Colonic mucosa (tissue), 4 donors: Measurements from ENCODE around the gene DGLUCY. TPM values are rescaled to one million over a fixed set of nuclear protein-coding genes. Genes with fewer than 3 reads are reported as not detected.

Source experiments
- DNase-seq: peaks from one replicate; pipeline ENCODE4 v3.0.0-alpha.2; 2020
- H3K27ac ChIP-seq: fragments of 200-600 bp; one replicate; pipeline ENCODE4 v1.8.0; 2021
- H3K27me3 ChIP-seq: fragments of 200-600 bp; one replicate; pipeline ENCODE4 v1.8.0; 2021
- H3K36me3 ChIP-seq: fragments of 200-600 bp; one replicate; pipeline ENCODE4 v1.8.0; 2021
- H3K4me1 ChIP-seq: fragments of 200-600 bp; one replicate; pipeline ENCODE4 v1.8.0; 2021; ENCODE audit warnings: mild to moderate bottlenecking
- H3K4me3 ChIP-seq: fragments of 200-600 bp; one replicate; pipeline ENCODE4 v1.8.0; 2021
- H3K9ac ChIP-seq, 2 donors: one replicate each; pipeline ENCODE4 v1.7.0; 2013; ENCODE audit warnings: control low read depth in 2 of 2, low read depth in 2 of 2, low read length in 2 of 2
- H3K9me3 ChIP-seq: fragments of 200-600 bp; one replicate; pipeline ENCODE4 v1.8.0; 2021
- CTCF ChIP-seq: fragments of 200-600 bp; IDR thresholded peaks from one replicate; pipeline ENCODE4 v1.8.0; 2022; ENCODE audit warnings: antibody characterized with exemption, mild to moderate bottlenecking
- intact Hi-C: fragments of 100-400 bp; cut with DNase I; formaldehyde crosslinking; loops from one replicate; pipeline ENCODE4 v1.14.1; 2022
- total RNA-seq, 2 donors: library from RNA; stranded (reverse); fragmentation: NEBNext Ultra II Directional in 1 of 2; extraction: Animal tissue kit (Norgen Biotek cat#: 25700) in 1 of 2; gene quantifications; one replicate each; pipeline ENCODE4 v1.2.1, GENCODE V29; 2021
- donor health status: healthy.
- donor health status: DM: no; HTN: no; CAD: no.
- donor health status: DM: no; HTN: no; CAD: no.

Gene DGLUCY
- 100 to 1,000 TPM in 1 of 2 donors, 10 to 100 TPM in 1; 67.3 to 105 TPM for total RNA-seq

- peak within 1 kb of the TSS; percentile 93 to 99 for H3K9ac ChIP-seq
- H3K4me3 ChIP-seq = peak within 1 kb of the TSS; percentile 47
- intact Hi-C loops = no loop called here
- no peaks in the 10 kb centered on the region for H3K9me3 ChIP-seq
- H3K27ac ChIP-seq = peak within 1 kb of the TSS; percentile 97
- no peaks in the 10 kb centered on the region for H3K27me3 ChIP-seq
- TF ChIP-seq CTCF = no peak
- H3K4me1 ChIP-seq = peaks cover 19% of the 10 kb centered on the region
- no peaks in the 10 kb centered on the region for H3K36me3 ChIP-seq
- DNase-seq = peak; percentile 87
These were observed at the start of gene DGLUCY for GRCh38 chr14:91113829-91114078. TSS of gene DGLUCY (plus strand) at chr14:91114073. CDS start at chr14:91160295, 46,222 bp downstream.

DNA sequence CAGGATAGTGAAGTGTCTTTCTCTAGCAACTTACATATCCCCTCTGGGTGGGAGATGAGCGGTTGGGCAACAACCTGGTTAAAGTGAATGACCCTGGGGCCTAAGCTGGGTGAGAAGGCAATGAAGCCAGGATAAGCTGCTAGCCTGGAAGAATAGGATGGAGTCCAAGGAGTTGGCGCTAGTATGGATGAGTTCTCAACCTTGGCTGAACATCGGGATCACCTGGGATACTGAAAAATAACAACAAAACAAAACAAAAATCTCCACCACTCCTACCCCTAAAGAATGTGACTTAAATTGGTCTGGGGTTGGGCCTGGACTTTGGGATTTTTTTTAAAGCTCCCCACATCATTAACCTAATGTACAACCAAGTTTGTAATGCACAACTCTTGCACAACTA lies 48.6 kb upstream of the DGLUCY start:
- no peaks in the 10 kb centered on the region for H3K4me1 ChIP-seq
- intact Hi-C loops = no loop called here
- no peak for TF ChIP-seq CTCF
- no peaks in the 10 kb centered on the region for H3K27me3 ChIP-seq
- H3K9ac ChIP-seq = no peak overlapping the region
- H3K4me3 ChIP-seq = no peak overlapping the region
- DNase-seq = no peak
- H3K27ac ChIP-seq = no peak overlapping the region
- no peaks in the 10 kb centered on the region for H3K9me3 ChIP-seq
- H3K36me3 ChIP-seq = no peaks in the 10 kb centered on the region

DNA sequence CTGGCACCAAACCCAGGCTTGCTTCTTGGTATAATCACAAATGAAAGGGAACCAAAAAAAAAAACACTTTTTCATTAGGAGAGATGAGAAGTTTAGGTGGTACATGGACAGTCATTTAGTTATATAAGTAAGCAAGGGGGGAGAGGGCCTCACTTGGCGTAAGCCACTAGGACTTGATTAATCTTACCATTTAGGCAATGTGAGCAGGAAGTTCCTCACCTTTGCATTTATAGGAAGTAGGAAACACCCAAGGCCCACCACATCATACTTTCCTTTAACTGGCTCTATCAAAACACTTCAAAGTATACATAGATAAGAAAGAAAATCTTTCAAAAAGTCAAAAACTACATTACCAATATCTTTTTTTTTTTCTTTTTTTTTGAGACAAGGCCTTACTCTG lies 46.7 kb upstream of the DGLUCY start:
- DNase-seq = no peak
- no peaks in the 10 kb centered on the region for H3K9me3 ChIP-seq
- H3K36me3 ChIP-seq = no peaks in the 10 kb centered on the region
- TF ChIP-seq CTCF = no peak
- no peaks in the 10 kb centered on the region for H3K4me1 ChIP-seq
- H3K9ac ChIP-seq = no peak overlapping the region
- no peak overlapping the region for H3K4me3 ChIP-seq
- H3K27ac ChIP-seq = no peak overlapping the region
- intact Hi-C loops = no loop called here
- no peaks in the 10 kb centered on the region for H3K27me3 ChIP-seq

DNA sequence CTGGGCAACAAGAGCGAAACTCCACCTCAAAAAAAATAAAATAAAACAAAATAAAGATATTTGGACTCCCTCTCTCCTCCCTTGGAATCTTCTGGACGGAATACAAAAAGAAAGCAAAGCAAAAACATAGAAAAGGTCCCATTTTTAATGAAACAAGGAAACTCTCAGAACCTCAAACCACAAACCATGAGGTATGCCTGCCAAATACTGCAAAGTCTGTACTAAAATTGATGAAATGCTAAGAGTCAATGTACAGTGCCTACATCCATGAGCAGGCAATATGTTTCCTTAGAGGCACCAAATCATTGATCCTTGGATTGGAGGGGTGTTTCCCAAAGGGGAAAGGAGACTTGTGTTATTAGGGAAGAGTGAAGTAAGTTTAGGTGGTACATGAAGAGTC lies 45.2 kb upstream of the DGLUCY start:
- Histone ChIP-seq H3K36me3 (no peaks in the 10 kb centered on the region), H3K9me3 (no peaks in the 10 kb centered on the region)

DNA sequence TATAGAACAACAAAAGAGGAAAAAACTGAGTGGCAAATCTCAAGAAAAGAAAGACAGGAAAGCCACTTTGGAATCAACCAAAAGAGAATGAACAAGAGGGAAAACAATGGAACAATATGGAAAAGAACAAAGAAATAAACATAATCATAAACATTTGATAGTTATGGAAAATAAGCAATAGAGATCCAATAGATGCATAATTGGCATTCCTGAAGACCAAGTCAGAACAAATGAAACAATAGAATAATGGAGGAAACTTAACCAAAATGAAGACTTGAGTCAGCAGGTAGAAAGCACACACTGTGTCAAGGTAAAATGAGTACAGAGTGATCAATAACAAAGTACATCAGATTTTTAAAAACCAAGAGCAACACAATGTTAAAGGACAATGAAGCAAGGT lies 43.3 kb upstream of the DGLUCY start:
- Histone ChIP-seq H3K9ac (no peak overlapping the region), H3K4me3 (no peak overlapping the region), H3K4me1 (no peaks in the 10 kb centered on the region), H3K27me3 (no peaks in the 10 kb centered on the region), H3K9me3 (no peaks in the 10 kb centered on the region), H3K36me3 (no peaks in the 10 kb centered on the region), H3K27ac (no peak overlapping the region)
- no peak for DNase-seq
- no peak for TF ChIP-seq CTCF
- intact Hi-C loops = no loop called here

More for the DNA sequence above, 45.2 kb upstream of the DGLUCY start:
- H3K4me3 ChIP-seq = no peak overlapping the region
- H3K4me1 ChIP-seq = no peaks in the 10 kb centered on the region
- intact Hi-C loops = no loop called here
- no peaks in the 10 kb centered on the region for H3K27me3 ChIP-seq
- no peak overlapping the region for H3K9ac ChIP-seq
- no peak for DNase-seq
- no peak overlapping the region for H3K27ac ChIP-seq
- no peak for TF ChIP-seq CTCF

GRCh38 chr14:91075553-91075952 lies 38.3 kb upstream of the DGLUCY start:
- Histone ChIP-seq H3K9ac (no peak overlapping the region), H3K36me3 (no peaks in the 10 kb centered on the region), H3K27ac (peak overlapping the region; percentile 18), H3K4me3 (no peak overlapping the region), H3K9me3 (no peaks in the 10 kb centered on the region), H3K4me1 (no peaks in the 10 kb centered on the region), H3K27me3 (no peaks in the 10 kb centered on the region)
- intact Hi-C loops = no loop called here
- TF ChIP-seq CTCF = no peak
- DNase-seq = peak; percentile 51
